Large intestine (tissue), 12 donors: ENCODE data around the gene CLCN6. TPM values are rescaled to one million over a fixed set of nuclear protein-coding genes. Genes with fewer than 3 reads are reported as not detected.
A peak's percentile ranks its signal among the peaks of the same experiment; 100 is the strongest.

Experiments
- DNase-seq, 2 donors: peaks; one replicate each; pipeline versions ENCODE4 v3.0.0 to v3.0.0-alpha.2; 2013
- H3K27ac ChIP-seq: one replicate; pipeline ENCODE4 v1.5.1; 2013; ENCODE audit warnings: low read length
- H3K27me3 ChIP-seq: 2 replicates; pipeline ENCODE4 v1.6.1; 2013; ENCODE audit warnings: low read length; ENCODE audit not compliant: control insufficient read depth, insufficient read depth
- H3K36me3 ChIP-seq: 2 replicates; pipeline ENCODE4 v1.6.1; 2013; ENCODE audit warnings: low read length; ENCODE audit not compliant: control insufficient read depth, insufficient read depth
- H3K4me1 ChIP-seq: one replicate; pipeline ENCODE4 v1.6.1; 2013; ENCODE audit warnings: low read length; ENCODE audit not compliant: control insufficient read depth, insufficient read depth
- H3K4me3 ChIP-seq: one replicate; pipeline ENCODE4 v1.5.1; 2013; ENCODE audit warnings: low read length
- H3K9me3 ChIP-seq: one replicate; pipeline ENCODE4 v1.6.1; 2013; ENCODE audit warnings: mild to moderate bottlenecking, low read depth, low read length, moderate library complexity; ENCODE audit not compliant: control insufficient read depth
- WGBS: methylation state at CpG from one replicate; pipeline ENCODE4 v1.1.5; 2013; ENCODE audit warnings: low lambda C conversion rate; ENCODE audit not compliant: insufficient coverage; 5-methylcytosine and 5-hydroxymethylcytosine counted together
- long read RNA-seq, 11 donors: transcript quantifications; one replicate each; lab custom pipeline, GENCODE V29; 2026
- polyA plus RNA-seq: library from polyadenylated mRNA; unstranded; fragments of 120-200 nt; gene quantifications from one replicate; pipeline ENCODE4 v1.2.1, GENCODE V29; 2013

The CLCN6 gene
- polyA plus RNA-seq, result 22.4 TPM
- long read RNA-seq, donor 1, result 0 reads
- long read RNA-seq, donor 2, partial matches to known transcripts, result 11 of 12 reads
- long read RNA-seq, donor 2, other reads (novel, unspliced or antisense), result 0 of 12 reads
- long read RNA-seq, donor 3, result 0 reads
- long read RNA-seq, donor 4, result 0 reads
- long read RNA-seq, donor 5, result 0 reads
- long read RNA-seq, donor 6, full-length matches to known transcripts, result 2 of 2 reads
- long read RNA-seq, donor 6, partial matches to known transcripts, result 0 of 2 reads
- long read RNA-seq, donor 6, other reads (novel, unspliced or antisense), result 0 of 2 reads
- long read RNA-seq, donor 7, partial matches to known transcripts, result 5 of 5 reads
- long read RNA-seq, donor 7, other reads (novel, unspliced or antisense), result 0 of 5 reads
- long read RNA-seq, donor 8, partial matches to known transcripts, result 0 of 1 reads
- long read RNA-seq, donor 8, other reads (novel, unspliced or antisense), result 0 of 1 reads
- long read RNA-seq, donor 9, partial matches to known transcripts, result 0 of 1 reads
- long read RNA-seq, donor 9, other reads (novel, unspliced or antisense), result 0 of 1 reads
- long read RNA-seq, donor 10, full-length matches to known transcripts, result 1 of 6 reads
- long read RNA-seq, donor 10, partial matches to known transcripts, result 5 of 6 reads
- long read RNA-seq, donor 10, other reads (novel, unspliced or antisense), result 0 of 6 reads
- long read RNA-seq, donor 11, full-length matches to known transcripts, result 1 of 1 reads
- long read RNA-seq, donor 11, partial matches to known transcripts, result 0 of 1 reads
- long read RNA-seq, donor 11, other reads (novel, unspliced or antisense), result 0 of 1 reads

DNA sequence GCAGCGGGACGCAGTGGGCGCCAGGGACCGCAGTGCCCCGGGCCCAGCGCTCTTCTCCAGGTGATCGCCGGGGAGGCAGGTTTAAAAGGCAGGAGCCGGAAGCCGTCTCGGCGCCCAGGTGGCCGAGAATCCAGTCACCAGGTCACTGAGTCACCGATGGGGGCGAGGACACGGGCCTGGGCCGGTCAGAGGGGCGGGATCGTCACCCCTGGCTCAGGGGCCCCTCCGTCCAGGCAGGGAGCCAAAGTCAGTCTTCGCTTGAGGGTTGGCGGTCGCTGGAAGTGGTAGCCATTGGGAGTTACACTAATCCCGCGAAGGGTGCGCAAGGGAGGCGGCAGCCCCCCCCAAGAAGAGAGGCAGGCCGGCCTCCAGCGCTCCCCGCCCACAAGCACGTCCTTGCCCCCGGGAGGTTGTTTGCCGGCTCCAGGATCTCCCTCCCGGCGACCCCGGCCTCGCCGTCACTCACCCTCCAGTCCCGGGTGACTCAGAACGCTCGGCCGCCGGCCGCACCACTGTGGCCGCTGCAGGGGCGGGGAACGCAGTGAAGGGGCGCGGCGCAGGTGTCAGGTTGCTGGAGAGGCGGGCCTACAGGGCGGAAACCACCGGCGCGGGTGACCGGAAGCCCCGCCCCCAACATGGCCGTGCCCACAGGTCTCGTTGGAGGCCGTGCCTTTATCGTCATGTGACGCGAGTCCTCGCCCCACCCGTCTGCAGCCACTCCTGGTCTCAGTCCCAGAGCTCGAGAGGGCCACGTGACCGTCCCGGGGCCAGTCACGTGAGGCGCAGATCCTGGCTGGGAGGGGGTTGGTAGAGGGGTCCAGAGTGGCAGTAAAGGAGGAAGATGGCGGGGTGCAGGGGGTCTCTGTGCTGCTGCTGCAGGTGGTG lies at the start of gene CLCN6, which contains the start of gene MTHFR:
TSS of gene CLCN6 (plus strand) at position 770 of the 885 bp plus-strand sequence. CDS start at position 842, 72 bp downstream.
TSS of gene MTHFR (minus strand) at position 543 of the 885 bp plus-strand sequence. CDS start 2,848 bp downstream, outside the sequence.
- Histone ChIP-seq H3K9me3 (no peaks in the 10 kb centered on the region), H3K4me3 (peak within 1 kb of the TSS; percentile 83), H3K36me3 (peaks cover 26% of the 10 kb centered on the region), H3K27me3 (no peaks in the 10 kb centered on the region), H3K4me1 (peaks cover 43% of the 10 kb centered on the region), H3K27ac (peak within 1 kb of the TSS; percentile 97)
- WGBS, result no CpG with 5 or more reads among the region's 72 CpGs
- DNase-seq, result peak; percentile 100

- no CpG with 5 or more reads among the region's 1 CpG for WGBS
- peaks cover 3% of the 10 kb centered on the region for H3K9me3 ChIP-seq
- H3K4me3 ChIP-seq, result no peak overlapping the region
- no peak for DNase-seq
- H3K27ac ChIP-seq, result no peak overlapping the region
- peaks cover 10% of the 10 kb centered on the region for H3K27me3 ChIP-seq
- no peaks in the 10 kb centered on the region for H3K4me1 ChIP-seq
- H3K36me3 ChIP-seq, result no peaks in the 10 kb centered on the region
Measured at GRCh38 chr1:11757047-11757446, 48.9 kb upstream of the CLCN6 start.

GRCh38 chr1:11759791-11760190 lies 46.2 kb upstream of the CLCN6 start:
- H3K27me3 ChIP-seq, result peaks cover 15% of the 10 kb centered on the region
- WGBS, result no CpG with 5 or more reads among the region's 4 CpGs

GRCh38 chr1:11761285-11761684 lies 44.7 kb upstream of the CLCN6 start:
- Histone ChIP-seq H3K4me3 (no peak overlapping the region), H3K36me3 (no peaks in the 10 kb centered on the region), H3K27me3 (peaks cover 15% of the 10 kb centered on the region), H3K27ac (no peak overlapping the region), H3K9me3 (peaks cover 3% of the 10 kb centered on the region), H3K4me1 (no peaks in the 10 kb centered on the region)
- WGBS, result 100% methylated on average over 1 of the region's 6 CpGs
- no peak for DNase-seq

More at GRCh38 chr1:11759791-11760190, 46.2 kb upstream of the CLCN6 start:
- Histone ChIP-seq H3K4me3 (no peak overlapping the region), H3K27ac (no peak overlapping the region), H3K36me3 (no peaks in the 10 kb centered on the region), H3K4me1 (no peaks in the 10 kb centered on the region), H3K9me3 (peaks cover 3% of the 10 kb centered on the region)
- no peak for DNase-seq

GRCh38 chr1:11761988-11762406 lies 44.0 kb upstream of the CLCN6 start, which contains the start of gene C1orf167:
Gene C1orf167, plus strand, starts transcription at chr1:11762193. Its CDS starts 2,208 bp downstream, at chr1:11764401.
- no CpG with 5 or more reads among the region's 29 CpGs for WGBS
- H3K4me1 ChIP-seq, result no peaks in the 10 kb centered on the region
- peak in 1 of 2 donors; percentile 20 for DNase-seq
- no peak within 1 kb of the TSS for H3K27ac ChIP-seq
- H3K9me3 ChIP-seq, result peaks cover 3% of the 10 kb centered on the region
- no peak within 1 kb of the TSS for H3K4me3 ChIP-seq
- H3K36me3 ChIP-seq, result no peaks in the 10 kb centered on the region
- H3K27me3 ChIP-seq, result peaks cover 15% of the 10 kb centered on the region

- no CpG with 5 or more reads among the region's 3 CpGs for WGBS
Measured at GRCh38 chr1:11764115-11764514, 41.9 kb upstream of the CLCN6 start.

DNA sequence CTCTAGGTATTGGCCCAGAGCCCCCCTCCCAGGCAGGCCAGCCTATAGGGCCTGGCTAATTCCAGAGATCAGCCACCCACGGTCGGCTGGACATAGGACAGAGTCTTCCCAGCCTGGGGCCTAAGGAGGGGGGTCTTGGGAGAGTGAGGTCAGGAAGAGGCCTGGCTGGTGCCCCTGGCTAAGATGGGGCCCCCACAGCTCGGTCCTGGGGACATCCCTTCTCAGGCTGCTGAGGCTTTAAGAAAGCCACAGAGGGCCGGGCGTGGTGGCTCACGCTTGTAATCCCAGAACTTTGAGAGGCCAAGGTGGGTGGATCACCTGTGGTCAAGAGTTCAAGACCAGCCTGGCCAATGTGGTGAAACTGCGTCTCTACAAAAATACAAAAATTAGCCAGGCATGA lies 41.5 kb upstream of the CLCN6 start:
- no peak overlapping the region for H3K4me3 ChIP-seq
- no CpG with 5 or more reads among the region's 7 CpGs for WGBS
- DNase-seq, result no peak
- no peak overlapping the region for H3K27ac ChIP-seq
- no peaks in the 10 kb centered on the region for H3K36me3 ChIP-seq
- peaks cover 3% of the 10 kb centered on the region for H3K9me3 ChIP-seq
- H3K4me1 ChIP-seq, result no peaks in the 10 kb centered on the region
- peaks cover 15% of the 10 kb centered on the region for H3K27me3 ChIP-seq

More at GRCh38 chr1:11764115-11764514, 41.9 kb upstream of the CLCN6 start:
- H3K27me3 ChIP-seq, result peaks cover 15% of the 10 kb centered on the region
- H3K4me3 ChIP-seq, result no peak overlapping the region
- no peak overlapping the region for H3K27ac ChIP-seq
- peaks cover 3% of the 10 kb centered on the region for H3K9me3 ChIP-seq
- H3K36me3 ChIP-seq, result no peaks in the 10 kb centered on the region
- DNase-seq, result no peak
- no peaks in the 10 kb centered on the region for H3K4me1 ChIP-seq

- no peak for DNase-seq
- H3K9me3 ChIP-seq, result peaks cover 3% of the 10 kb centered on the region
- no peaks in the 10 kb centered on the region for H3K4me1 ChIP-seq
- peaks cover 13% of the 10 kb centered on the region for H3K27me3 ChIP-seq
- no peaks in the 10 kb centered on the region for H3K36me3 ChIP-seq
- H3K4me3 ChIP-seq, result no peak overlapping the region
- H3K27ac ChIP-seq, result no peak overlapping the region
- no CpG with 5 or more reads among the region's 19 CpGs for WGBS
Measured at GRCh38 chr1:11765661-11766428, 40.1 kb upstream of the CLCN6 start.

GRCh38 chr1:11766429-11766776 lies 39.6 kb upstream of the CLCN6 start:
- H3K4me3 ChIP-seq, result no peak overlapping the region
- no peaks in the 10 kb centered on the region for H3K36me3 ChIP-seq
- H3K27ac ChIP-seq, result no peak overlapping the region
- DNase-seq, result no peak
- peaks cover 12% of the 10 kb centered on the region for H3K27me3 ChIP-seq
- no peaks in the 10 kb centered on the region for H3K4me1 ChIP-seq
- no CpG with 5 or more reads among the region's 14 CpGs for WGBS
- H3K9me3 ChIP-seq, result peaks cover 3% of the 10 kb centered on the region
